Muscle layer of duodenum (tissue), 2 donors: ENCODE data around the gene PKNOX2.

ENCODE experiments used
- H3K27ac ChIP-seq: one replicate; pipeline ENCODE4 v1.7.0; 2013; ENCODE audit warnings: mild to moderate bottlenecking, low read length
- H3K27me3 ChIP-seq: one replicate; pipeline ENCODE4 v1.7.0; 2013; ENCODE audit warnings: low read depth, mild to moderate bottlenecking, control low read depth, low read length
- H3K36me3 ChIP-seq, 2 donors: one replicate each; pipeline ENCODE4 v1.7.0; 2013; ENCODE audit warnings: low read length in 2 of 2, control low read depth in 1 of 2, mild to moderate bottlenecking in 1 of 2; ENCODE audit not compliant: insufficient read depth in 2 of 2, control insufficient read depth in 1 of 2
- H3K4me1 ChIP-seq, 2 donors: one replicate each; pipeline ENCODE4 v1.7.0; 2013; ENCODE audit warnings: low read length in 2 of 2, mild to moderate bottlenecking in 2 of 2, control low read depth in 1 of 2, moderate library complexity in 1 of 2; ENCODE audit not compliant: insufficient read depth in 2 of 2, control insufficient read depth in 1 of 2
- H3K4me3 ChIP-seq, 2 donors: one replicate each; pipeline ENCODE4 v1.7.0; 2013; ENCODE audit warnings: low read length in 2 of 2, low read depth in 1 of 2, mild to moderate bottlenecking in 1 of 2
- H3K9me3 ChIP-seq, 2 donors: one replicate each; pipeline ENCODE4 v1.7.0; 2013; ENCODE audit warnings: low read length in 2 of 2, control low read depth in 1 of 2, mild to moderate bottlenecking in 1 of 2; ENCODE audit not compliant: control insufficient read depth in 1 of 2
- donor health status: healthy.

PKNOX2 gene

GRCh38 chr11:125242141-125242775 is 77.7 kb downstream of the PKNOX2 start:
- no peaks in the 10 kb centered on the region for H3K36me3 ChIP-seq
- no peaks in the 10 kb centered on the region for H3K4me1 ChIP-seq
- H3K27ac ChIP-seq: no peak overlapping the region
- no peaks in the 10 kb centered on the region for H3K9me3 ChIP-seq
- no peak overlapping the region for H3K4me3 ChIP-seq
- H3K27me3 ChIP-seq: no peaks in the 10 kb centered on the region

GRCh38 chr11:125244166-125244565 is 79.6 kb downstream of the PKNOX2 start:
- Histone ChIP-seq H3K9me3 (no peaks in the 10 kb centered on the region), H3K27me3 (no peaks in the 10 kb centered on the region), H3K4me3 (no peak overlapping the region), H3K4me1 (no peaks in the 10 kb centered on the region), H3K36me3 (no peaks in the 10 kb centered on the region), H3K27ac (no peak overlapping the region)

- H3K9me3 ChIP-seq: no peaks in the 10 kb centered on the region
- H3K4me3 ChIP-seq: no peak overlapping the region
- no peak overlapping the region for H3K27ac ChIP-seq
- H3K36me3 ChIP-seq: no peaks in the 10 kb centered on the region
- no peaks in the 10 kb centered on the region for H3K4me1 ChIP-seq
- no peaks in the 10 kb centered on the region for H3K27me3 ChIP-seq
These were observed 80.7 kb downstream of the PKNOX2 start for GRCh38 chr11:125245299-125245698.

GRCh38 chr11:125247431-125247830 is 82.9 kb downstream of the PKNOX2 start:
- Histone ChIP-seq H3K36me3 (no peaks in the 10 kb centered on the region), H3K27ac (no peak overlapping the region), H3K4me3 (no peak overlapping the region), H3K9me3 (no peaks in the 10 kb centered on the region), H3K27me3 (no peaks in the 10 kb centered on the region), H3K4me1 (no peaks in the 10 kb centered on the region)

GRCh38 chr11:125250318-125251213 is 86.0 kb downstream of the PKNOX2 start:
- Histone ChIP-seq H3K9me3 (no peaks in the 10 kb centered on the region), H3K4me3 (no peak overlapping the region), H3K4me1 (no peaks in the 10 kb centered on the region), H3K27ac (no peak overlapping the region), H3K27me3 (no peaks in the 10 kb centered on the region), H3K36me3 (no peaks in the 10 kb centered on the region)

GRCh38 chr11:125251214-125251545 is 86.6 kb downstream of the PKNOX2 start:
- Histone ChIP-seq H3K4me1 (no peaks in the 10 kb centered on the region), H3K9me3 (no peaks in the 10 kb centered on the region), H3K4me3 (no peak overlapping the region), H3K27me3 (no peaks in the 10 kb centered on the region), H3K36me3 (no peaks in the 10 kb centered on the region), H3K27ac (no peak overlapping the region)

GRCh38 chr11:125251956-125252355 is 87.4 kb downstream of the PKNOX2 start:
- Histone ChIP-seq H3K4me1 (no peaks in the 10 kb centered on the region), H3K36me3 (no peaks in the 10 kb centered on the region), H3K27ac (no peak overlapping the region), H3K9me3 (no peaks in the 10 kb centered on the region), H3K4me3 (no peak overlapping the region), H3K27me3 (no peaks in the 10 kb centered on the region)

- H3K27ac ChIP-seq: no peak overlapping the region
- no peak overlapping the region for H3K4me3 ChIP-seq
- no peaks in the 10 kb centered on the region for H3K9me3 ChIP-seq
- H3K27me3 ChIP-seq: no peaks in the 10 kb centered on the region
- no peaks in the 10 kb centered on the region for H3K4me1 ChIP-seq
- no peaks in the 10 kb centered on the region for H3K36me3 ChIP-seq
These were observed 88.7 kb downstream of the PKNOX2 start for GRCh38 chr11:125253289-125253688.

- Histone ChIP-seq H3K9me3 (no peaks in the 10 kb centered on the region), H3K27ac (no peak overlapping the region), H3K36me3 (no peaks in the 10 kb centered on the region), H3K27me3 (no peaks in the 10 kb centered on the region), H3K4me1 (no peaks in the 10 kb centered on the region), H3K4me3 (no peak overlapping the region)
These were observed 89.4 kb downstream of the PKNOX2 start for GRCh38 chr11:125253795-125254525.

- Histone ChIP-seq H3K27ac (no peak overlapping the region), H3K9me3 (no peaks in the 10 kb centered on the region)
These were observed 92.1 kb downstream of the PKNOX2 start for GRCh38 chr11:125256541-125257189.

GRCh38 chr11:125257190-125257579 is 92.6 kb downstream of the PKNOX2 start:
- Histone ChIP-seq H3K4me1 (peaks cover 0 to 12% of the 10 kb centered on the region in 2 donors), H3K27ac (no peak overlapping the region), H3K27me3 (no peaks in the 10 kb centered on the region), H3K36me3 (no peaks in the 10 kb centered on the region), H3K4me3 (no peak overlapping the region), H3K9me3 (no peaks in the 10 kb centered on the region)

More at GRCh38 chr11:125256541-125257189, 92.1 kb downstream of the PKNOX2 start:
- no peaks in the 10 kb centered on the region for H3K27me3 ChIP-seq
- no peaks in the 10 kb centered on the region for H3K36me3 ChIP-seq
- H3K4me3 ChIP-seq: no peak overlapping the region
- peaks cover 0 to 7% of the 10 kb centered on the region in 2 donors for H3K4me1 ChIP-seq
